ENCODE measurements around the gene KRTCAP2. TPM values are rescaled to one million over a fixed set of nuclear protein-coding genes. Genes with fewer than 3 reads are reported as not detected.

Gene KRTCAP2
- total and polyA plus RNA-seq, 10 of the 15 experiments (the other 5 are each of a cell fraction or from before 2014, with no cell fraction given): 61.3 to 238 (median 141) TPM

DNA sequence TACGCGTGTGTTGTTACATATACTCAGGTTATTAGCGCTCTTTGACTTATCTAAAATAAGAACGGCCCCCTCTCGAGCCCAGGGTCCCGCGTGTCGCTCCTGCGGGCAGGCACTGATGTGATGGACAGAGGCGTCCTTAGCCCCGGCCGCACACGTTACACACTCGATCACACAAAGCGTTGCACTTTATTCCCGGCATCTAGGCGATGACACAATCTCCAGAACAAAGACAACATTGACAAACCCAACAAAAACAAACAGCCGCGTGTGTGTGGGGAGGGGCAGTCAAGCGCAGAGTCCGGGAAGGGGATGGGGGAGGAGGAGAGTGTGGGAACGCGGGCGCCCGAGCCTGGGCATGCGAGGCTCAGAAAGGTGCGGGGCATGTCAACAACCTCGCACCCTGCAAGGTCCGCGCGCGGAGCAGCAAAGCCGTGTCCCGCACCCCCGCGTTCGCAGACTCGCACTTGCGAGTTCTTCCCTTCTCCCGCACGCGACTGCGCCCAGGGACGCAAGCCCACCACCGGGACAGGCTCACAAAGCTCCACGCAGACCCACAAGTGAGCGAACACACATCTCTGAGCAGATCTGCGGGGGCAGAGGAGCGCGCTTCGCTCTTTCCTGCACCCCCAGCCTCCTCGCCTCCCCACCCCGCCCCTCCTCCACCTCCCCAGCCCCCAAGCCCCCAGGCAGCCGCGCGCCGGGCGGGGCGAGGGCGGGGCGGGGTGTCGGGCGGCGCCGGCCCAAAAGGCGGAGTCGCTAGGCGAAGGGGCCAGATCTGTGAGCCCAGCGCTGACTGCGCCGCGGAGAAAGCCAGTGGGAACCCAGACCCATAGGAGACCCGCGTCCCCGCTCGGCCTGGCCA lies 45.8 kb downstream of the KRTCAP2 start, which contains the start of gene EFNA1:
TSS of gene EFNA1 (plus strand) at position 772 of the 862 bp plus-strand sequence. CDS start 102 bp downstream, outside the sequence.
- Histone ChIP-seq H2AFZ (ENCODE audit: control insufficient read depth, low read depth, low read length) (peak within 1 kb of the TSS; percentile 15), H3K4me3 (peak within 1 kb of the TSS; percentile 34; the same call in 1 of the 2 replicates), H3K4me1 (ENCODE audit: control insufficient read depth, insufficient read depth, low read length) (peaks cover 14% of the 10 kb centered on the region), H3K9me3 (replicated peaks; ENCODE audit: control insufficient read depth, insufficient read depth, low read length) (no peaks in the 10 kb centered on the region), H3K36me3 (ENCODE audit: control insufficient read depth in 2 of 2, insufficient read depth in 2 of 2, low read length in 1 of 2) (no peaks in the 10 kb centered on the region), H3K27ac (ENCODE audit: control insufficient read depth, insufficient read depth) (no peak within 1 kb of the TSS), H3K4me2 (ENCODE audit: control insufficient read depth, insufficient read depth) (peak within 1 kb of the TSS; percentile 75), H3K79me2 (ENCODE audit: control insufficient read depth, insufficient read depth, low read length) (no peaks in the 10 kb centered on the region), H4K20me1 (ENCODE audit: control insufficient read depth, insufficient read depth) (no peaks in the 10 kb centered on the region), H3K9ac (ENCODE audit: control insufficient read depth, insufficient read depth, low read length) (peak within 1 kb of the TSS; percentile 38; the same call in 1 of the 2 replicates), H3K27me3 (replicated peaks in 1 of 2; ENCODE audit: control insufficient read depth in 2 of 2, insufficient read depth in 2 of 2, low read length in 1 of 2) (peaks cover 14 to 24% of the 10 kb centered on the region in 2 experiments)
- ChIA-PET CTCF (interaction anchor here (1.1 kb wide), 1 partner anchor 13 kb away, joined by 4 read pairs; no protein-coding TSS in a partner anchor), SMC1A (ENCODE audit: uncharacterized antibody, unreplicated experiment) (no interaction called here), RAD21 (ENCODE audit: unreplicated experiment) (interaction anchor here (1.2 kb wide), 1 partner anchor 42 kb away, joined by 4 read pairs; no protein-coding TSS in a partner anchor), POLR2A (no interaction called here)
- BruUV-seq (replicated peaks): no TSS peak
- TF ChIP-seq GATAD2B (conservative IDR thresholded peaks at IDR 0.05; ENCODE audit: low read depth): peak; percentile 16; the same call in 1 of the 2 replicates
- TF ChIP-seq BMI1 (IDR thresholded peaks at IDR 0.05; ENCODE audit: borderline replicate concordance): peak; percentile 34; the same call in 1 of the 2 replicates
- TF ChIP-seq TAF1 (IDR thresholded peaks at IDR 0.05; ENCODE audit: borderline replicate concordance, low read depth, low read length): no peak
- peak; percentile 28; the same call in 1 of the 2 replicates for TF ChIP-seq IKZF1 (conservative IDR thresholded peaks at IDR 0.05)
- peak in 1 of 2 experiments; percentile 59; a peak in 2 of 4 replicates for TF ChIP-seq BHLHE40 (IDR thresholded peaks at IDR 0.05; ENCODE audit: borderline replicate concordance in 1 of 2, low read depth in 2 of 2, low read length in 1 of 2)
- no peak for TF ChIP-seq MYC (IDR thresholded peaks at IDR 0.05; ENCODE audit: insufficient read depth, insufficient read length, insufficient replicate concordance, low read length, severe bottlenecking)
- peak; percentile 69 for TF ChIP-seq SUZ12 (IDR thresholded peaks at IDR 0.05; ENCODE audit: unreplicated experiment)
- in situ Hi-C loops (cut with MboI) (no loop called here), intact Hi-C loops (cut with micrococcal nuclease; ENCODE audit: unreplicated experiment) (no loop called here)
- no peak for FAIRE-seq
- whole genome bisulfite sequencing (ENCODE audit: insufficient coverage, insufficient replicate concordance, low lambda C conversion rate, missing lambda C conversion rate): 10% methylated on average over 56 of the region's 76 CpGs
- ATAC-seq: peak; percentile 78
- no peak for DNase-seq (ENCODE audit: low read depth, low spot score)

All from GM12878 (cell line).